Gastrocnemius medialis (tissue), 4 donors: ENCODE data around the gene UMOD.

Source experiments
- CTCF ChIP-seq, 5 experiments: fragments of 450-650 bp in 3 of 5; fragments of 200-600 bp in 2 of 5; sonication (generic) in 2 of 5; IDR thresholded peaks in 4 of 5; conservative IDR thresholded peaks in 1 of 5; 1 replicate in 4 of 5; 2 replicates in 1 of 5; pipeline ENCODE4 v1.5.1; 2016 to 2019; ENCODE audit warnings: antibody characterized with exemption in 5 of 5, mild to moderate bottlenecking in 3 of 5, moderate library complexity in 3 of 5
- POLR2A ChIP-seq, 2 donors: fragments of 450-650 bp; IDR thresholded peaks; one replicate each; pipeline ENCODE4 v1.6.1; 2017; ENCODE audit warnings: antibody characterized with exemption in 2 of 2, mild to moderate bottlenecking in 2 of 2, moderate library complexity in 2 of 2

- TF ChIP-seq POLR2A (IDR thresholded peaks at IDR 0.05) (no peak), CTCF (IDR thresholded peaks at IDR 0.05 in 4 of 5, conservative IDR thresholded peaks at IDR 0.05 in 1 of 5) (no peak)
Observed at GRCh38 chr16:20377181-20377580, 24.7 kb upstream of the UMOD start.
